Activated T-cell treated with anti-CD3 and anti-CD28 coated beads, Interleukin-2, amount 50 U/mL, for 48 hours (primary cell): ENCODE data around the gene CMSS1.

Source experiments
- DNase-seq, 2 experiments: peaks; one replicate each; pipeline ENCODE4 v3.0.0-alpha.2; 2020

Gene CMSS1

GRCh38 chr3:100067589-100067988, 249.9 kb downstream of the CMSS1 start:
- DNase-seq = no peak

DNA sequence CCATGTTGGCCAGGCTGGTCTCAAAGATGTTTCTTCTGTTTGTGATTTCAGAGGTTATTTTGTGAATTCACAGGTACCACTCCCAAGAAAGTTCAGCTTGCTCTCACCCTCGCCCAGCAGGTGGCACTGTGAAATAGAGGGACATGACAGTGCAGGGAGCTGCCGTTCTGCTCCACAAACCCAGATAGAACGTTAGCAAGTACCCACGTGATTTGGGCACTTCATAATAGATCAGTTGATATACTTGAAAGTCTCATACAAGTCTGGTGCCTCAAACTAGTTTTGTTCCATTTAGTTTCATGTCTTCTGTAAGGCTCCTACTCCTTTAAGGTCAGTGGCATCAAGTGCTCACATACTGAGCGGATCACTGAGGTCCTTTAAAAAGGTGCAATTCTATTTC, 251.2 kb downstream of the CMSS1 start:
- peak; percentile 85 to 90 for DNase-seq

- DNase-seq = no peak
Measured at GRCh38 chr3:100069472-100069871, 251.8 kb downstream of the CMSS1 start.

- no peak for DNase-seq
Measured at GRCh38 chr3:100072326-100073048, 254.8 kb downstream of the CMSS1 start.

GRCh38 chr3:100073049-100073713, 255.5 kb downstream of the CMSS1 start:
- no peak for DNase-seq

- DNase-seq = no peak
Measured at GRCh38 chr3:100073714-100074307, 256.1 kb downstream of the CMSS1 start.

DNA sequence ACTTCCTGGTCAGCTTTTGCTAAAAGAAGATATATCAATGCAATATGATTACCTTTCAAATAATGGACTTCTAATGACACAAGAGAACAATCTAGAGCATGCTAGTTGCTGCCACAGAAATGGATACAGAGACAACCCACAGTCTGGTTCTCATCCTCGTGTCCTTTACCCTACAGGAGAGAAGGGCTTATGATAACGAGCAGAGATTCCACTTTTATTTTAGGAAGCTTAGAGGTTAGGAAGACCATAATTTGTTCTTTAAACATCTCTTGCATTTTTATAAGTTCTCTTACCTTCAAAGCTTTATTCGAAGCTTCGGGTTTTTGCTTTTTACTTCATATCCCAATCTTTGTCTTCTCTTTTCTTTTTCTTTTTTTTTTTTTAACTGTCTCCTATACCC, 257.5 kb downstream of the CMSS1 start:
- DNase-seq = no peak

DNA sequence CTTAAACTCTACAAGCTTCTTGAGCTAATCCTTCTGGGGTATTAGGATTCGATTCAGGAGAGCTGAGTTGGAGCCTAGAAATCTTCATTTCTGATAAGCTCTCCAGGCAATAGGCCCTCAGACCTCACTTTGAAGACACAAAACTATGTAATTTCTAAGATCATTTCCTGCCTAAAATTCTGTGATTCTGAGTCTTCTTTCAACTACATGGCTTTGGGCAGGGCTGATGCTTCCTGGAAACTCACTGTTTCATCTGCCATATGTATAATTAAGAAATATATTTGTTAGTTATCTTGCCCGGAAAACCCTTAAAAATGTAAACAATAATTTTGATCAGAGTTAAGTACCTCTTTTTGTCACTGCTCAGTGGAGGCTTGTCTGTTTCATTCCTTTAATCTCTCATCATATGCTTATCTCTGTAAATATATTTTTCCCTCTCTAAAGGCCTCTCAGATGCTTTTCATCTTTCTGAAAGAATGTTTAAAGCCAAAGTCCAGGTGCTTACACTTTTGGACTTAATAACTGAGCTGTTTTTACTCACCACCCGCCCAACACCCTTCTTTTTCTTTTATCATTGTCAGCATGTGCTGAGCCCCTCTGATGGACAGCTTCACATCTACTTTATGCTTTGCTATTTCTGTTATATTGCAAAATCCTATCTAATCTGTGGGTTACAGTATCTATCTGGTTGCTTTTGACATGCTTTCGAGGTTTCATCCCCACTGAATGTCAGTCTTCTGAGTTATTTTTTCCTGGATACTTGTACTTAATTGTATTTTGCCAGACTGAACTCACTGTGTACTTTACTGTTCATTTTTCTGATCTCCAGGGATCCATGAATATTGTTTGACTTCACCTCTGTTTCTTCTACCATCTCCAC, 258.4 kb downstream of the CMSS1 start:
- no peak for DNase-seq

- DNase-seq = no peak
Measured at GRCh38 chr3:100076731-100077529, 259.3 kb downstream of the CMSS1 start.

- no peak for DNase-seq
Measured at GRCh38 chr3:100079328-100079727, 261.7 kb downstream of the CMSS1 start.

DNA sequence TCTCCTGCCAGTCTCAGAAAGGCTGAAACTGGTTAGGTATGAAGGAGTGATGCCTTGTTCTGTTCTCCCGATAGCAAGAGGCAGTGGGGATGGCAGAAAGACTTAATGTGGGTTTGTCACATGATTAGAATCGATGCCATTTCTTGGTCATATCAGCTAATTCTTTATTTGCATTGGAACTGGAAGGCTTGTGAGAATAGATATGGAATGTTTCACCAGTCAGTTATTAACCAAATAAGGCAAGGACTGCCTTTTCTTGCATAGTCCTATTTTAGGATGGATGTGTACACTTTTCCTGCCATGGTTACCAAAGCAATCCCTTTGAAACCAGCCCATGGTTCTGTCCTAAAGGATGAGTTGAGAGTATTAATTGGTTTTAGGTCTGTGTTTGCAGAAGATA, 262.9 kb downstream of the CMSS1 start:
- no peak for DNase-seq

GRCh38 chr3:100081311-100081710, 263.6 kb downstream of the CMSS1 start:
- no peak for DNase-seq

GRCh38 chr3:100081986-100082692, 264.5 kb downstream of the CMSS1 start:
- no peak for DNase-seq

DNA sequence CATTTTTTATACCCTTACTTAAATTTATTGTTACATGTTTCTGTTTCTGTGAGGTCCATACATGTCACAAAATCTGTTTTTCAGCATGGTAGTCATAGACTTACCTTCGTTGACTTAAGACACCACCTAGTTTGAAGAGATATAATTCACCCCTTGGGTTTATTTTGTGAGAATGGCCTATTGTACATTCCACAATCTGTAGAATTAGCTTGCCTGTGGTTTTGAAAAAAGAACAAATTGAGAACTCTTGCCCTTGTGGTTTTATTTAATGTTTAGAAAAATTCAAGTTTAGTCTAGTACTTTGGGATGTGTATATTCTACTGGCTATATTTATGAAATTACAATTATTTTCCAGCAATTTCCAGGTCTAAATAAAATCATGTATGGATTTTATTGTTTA, 265.1 kb downstream of the CMSS1 start:
- DNase-seq = no peak

GRCh38 chr3:100083209-100083608, 265.5 kb downstream of the CMSS1 start:
- DNase-seq = no peak

DNA sequence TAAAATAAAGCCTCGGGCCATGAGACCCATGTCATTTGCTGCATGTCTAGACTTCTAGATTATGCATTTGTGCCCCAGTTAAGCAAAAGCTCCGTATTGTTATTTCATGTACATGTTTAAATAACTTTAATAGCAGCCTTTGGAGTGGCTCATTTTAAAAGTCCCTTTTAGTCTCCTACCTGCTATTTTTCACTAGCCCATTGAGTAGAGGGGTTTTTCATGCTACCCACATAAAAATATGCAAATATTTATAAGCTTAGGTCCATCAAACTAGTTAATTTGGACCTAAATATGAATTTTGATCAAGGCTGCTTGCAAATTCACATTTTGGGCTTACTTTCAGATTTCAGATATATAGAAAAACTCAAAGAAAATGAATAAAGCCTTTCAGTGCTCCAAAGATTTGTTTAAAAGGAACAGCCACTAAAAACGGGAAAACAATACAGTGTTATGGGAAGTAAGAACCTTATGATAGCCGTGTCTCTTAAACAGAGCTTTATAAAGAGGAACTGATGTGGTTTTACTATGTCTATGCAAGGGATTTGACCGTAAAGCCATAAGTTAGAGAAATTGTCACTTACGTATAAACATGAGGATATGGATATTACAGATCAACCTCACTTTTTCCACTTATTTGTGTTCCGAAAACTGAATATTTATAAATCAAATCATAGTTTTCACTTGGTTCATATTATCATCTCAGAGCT, 266.6 kb downstream of the CMSS1 start:
- DNase-seq = no peak

DNA sequence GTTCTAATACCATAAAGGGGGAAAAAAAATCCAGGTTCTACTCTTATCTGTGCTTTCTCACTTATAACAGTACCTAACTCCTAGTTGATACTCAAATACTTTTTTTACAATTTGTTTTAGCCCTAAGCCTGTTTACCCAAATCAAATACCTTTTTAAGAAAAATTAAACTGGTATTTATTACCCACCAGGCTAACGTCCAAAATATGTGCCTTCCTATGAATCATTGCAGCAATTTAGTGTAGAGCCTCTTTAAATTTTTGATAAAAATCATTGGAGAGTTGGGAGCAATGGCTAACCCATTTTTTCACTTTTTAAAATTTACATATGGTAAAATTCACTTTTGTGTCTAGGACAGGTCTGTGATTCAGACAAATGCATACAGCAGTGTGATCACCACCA, 268.7 kb downstream of the CMSS1 start:
- no peak for DNase-seq

DNA sequence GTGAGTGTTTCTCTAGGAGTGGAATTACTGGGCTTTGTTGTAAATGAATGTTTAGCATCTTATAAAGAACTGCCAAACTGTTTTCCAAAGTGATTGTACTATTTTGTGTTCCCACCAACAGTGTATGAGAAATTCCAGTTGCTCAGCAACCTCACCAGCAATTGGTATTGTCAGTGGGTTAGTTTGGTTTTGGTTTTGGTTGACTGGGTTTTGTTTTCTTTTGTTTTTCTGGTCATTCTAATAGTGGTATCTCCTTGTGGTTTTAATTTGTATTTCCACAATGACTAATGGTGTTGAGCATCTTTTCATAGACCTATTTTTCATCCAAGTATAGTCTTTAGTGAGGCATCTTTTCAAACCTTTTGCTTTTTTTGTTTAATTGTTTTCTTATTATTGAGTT, 269.5 kb downstream of the CMSS1 start:
- DNase-seq = no peak

- DNase-seq = no peak
Measured at GRCh38 chr3:100088735-100089368, 271.2 kb downstream of the CMSS1 start.
